SH-SY5Y (cell line): ENCODE data around the gene KCNK2.

Experiments
- GATA2 ChIP-seq: IDR thresholded peaks from 2 replicates; pipeline ENCODE4 v1.6.1; 2011; ENCODE audit warnings: mild to moderate bottlenecking, low read depth, low read length
- GATA3 ChIP-seq: IDR thresholded peaks from 2 replicates; pipeline ENCODE4 v1.6.1; 2011; ENCODE audit warnings: low read depth, mild to moderate bottlenecking, low read length, moderate library complexity

GRCh38 chr1:215243345-215244054, 161.0 kb downstream of the KCNK2 start:
- TF ChIP-seq GATA2 (no peak), GATA3 (no peak)
